NCI-H446 (cell line): ENCODE data around the gene PET100.

Source experiments
- DNase-seq, 2 experiments: peaks; one replicate each; lab custom pipeline; 2025; lab: John Stamatoyannopoulos, UW

Gene PET100

DNA sequence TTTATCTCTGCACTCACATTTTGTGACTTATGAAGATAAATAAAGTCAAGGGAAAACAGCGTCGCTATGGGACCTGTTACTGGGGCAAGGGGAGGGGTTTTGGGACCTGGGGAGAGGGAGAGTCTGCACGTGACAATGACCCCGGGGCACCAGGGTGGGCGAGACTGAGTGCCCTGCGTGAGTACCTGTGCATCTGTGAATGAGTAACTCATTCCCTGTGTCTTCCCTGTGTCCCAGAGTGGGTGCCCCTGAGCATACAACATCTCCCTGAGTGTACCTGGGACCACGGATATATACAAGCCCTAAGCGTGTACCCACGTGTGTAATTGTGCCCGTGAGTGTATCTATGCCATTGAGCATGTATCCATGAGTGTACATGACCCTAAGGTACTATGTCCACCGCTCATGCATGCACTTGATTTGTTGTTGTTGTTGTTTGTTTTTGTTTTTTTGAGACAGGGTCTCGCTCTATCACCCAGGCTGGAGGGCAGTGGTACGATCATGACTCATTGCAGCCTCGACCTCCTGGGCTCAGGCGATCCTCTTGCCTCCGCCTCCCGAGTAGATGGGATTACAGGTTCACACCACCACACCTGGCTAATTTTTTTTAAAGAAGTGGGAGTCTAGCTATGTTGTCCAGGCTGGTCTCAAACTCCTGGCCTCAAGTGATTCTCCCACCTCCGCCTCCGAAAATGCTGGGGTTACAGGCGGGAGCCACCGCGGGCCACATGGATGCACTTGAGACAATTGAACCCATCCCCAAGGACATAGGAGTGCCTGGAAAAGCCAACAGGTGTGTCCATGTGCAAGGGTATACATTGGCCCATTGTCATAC lies 50.4 kb downstream of the PET100 start:
- no peak for DNase-seq

- peak; percentile 45 to 94 for DNase-seq
These were observed 51.2 kb downstream of the PET100 start, which contains the start of gene TRAPPC5 for GRCh38 chr19:7680606-7681339. Gene TRAPPC5, plus strand, starts transcription at chr19:7680833. Its CDS starts 1,421 bp downstream, at chr19:7682254.
